ENCODE data around the gene FKRP. TPM values are rescaled to one million over a fixed set of nuclear protein-coding genes. Genes with fewer than 3 reads are reported as not detected.

The FKRP gene
- total and polyA plus RNA-seq, 3 donors from 2014 or later, result 22.9 to 37.2 (median 33.0) TPM

- TF ChIP-seq CTCF (IDR thresholded peaks at IDR 0.05) (no peak), POLR2A (IDR thresholded peaks at IDR 0.05) (no peak)
- Histone ChIP-seq H3K4me1 (peaks cover 12% of the 10 kb centered on the region), H3K36me3 (ENCODE audit: low read depth, missing control alignments) (no peaks in the 10 kb centered on the region), H3K4me3 (no peak overlapping the region), H3K9me3 (no peaks in the 10 kb centered on the region), H3K27ac (no peak overlapping the region), H3K27me3 (no peaks in the 10 kb centered on the region)
- no peak for DNase-seq
- WGBS, 2 donors, result 83 to 95% methylated on average over 11 to 22 of the region's 25 CpGs
- intact Hi-C loops (cut with DNase I; ENCODE audit: low total_unique reads), result no loop called here
Observed at GRCh38 chr19:46719629-46720502, 26.0 kb upstream of the FKRP start.

GRCh38 chr19:46720503-46721239, 25.2 kb upstream of the FKRP start:
- Histone ChIP-seq H3K36me3 (ENCODE audit: low read depth, missing control alignments) (no peaks in the 10 kb centered on the region), H3K27ac (no peak overlapping the region), H3K4me1 (peaks cover 6% of the 10 kb centered on the region), H3K9me3 (no peaks in the 10 kb centered on the region), H3K4me3 (no peak overlapping the region), H3K27me3 (no peaks in the 10 kb centered on the region)
- TF ChIP-seq CTCF (IDR thresholded peaks at IDR 0.05) (no peak), POLR2A (IDR thresholded peaks at IDR 0.05) (no peak)
- 88 to 91% methylated on average over 5 to 21 of the region's 22 CpGs for WGBS, 2 donors
- intact Hi-C loops (cut with DNase I; ENCODE audit: low total_unique reads), result no loop called here
- no peak for DNase-seq

- 67 to 71% methylated on average over 14 to 16 of the region's 16 CpGs for WGBS, 2 donors
- Histone ChIP-seq H3K27me3 (no peaks in the 10 kb centered on the region), H3K4me1 (no peaks in the 10 kb centered on the region), H3K27ac (no peak overlapping the region), H3K4me3 (no peak overlapping the region), H3K36me3 (ENCODE audit: low read depth, missing control alignments) (no peaks in the 10 kb centered on the region), H3K9me3 (no peaks in the 10 kb centered on the region)
- intact Hi-C loops (cut with DNase I; ENCODE audit: low total_unique reads), result no loop called here
- TF ChIP-seq CTCF (IDR thresholded peaks at IDR 0.05), result no peak
- no peak for TF ChIP-seq POLR2A (IDR thresholded peaks at IDR 0.05)
- no peak for DNase-seq
Observed at GRCh38 chr19:46721269-46722003, 24.4 kb upstream of the FKRP start.

- DNase-seq, result no peak
- 75 to 80% methylated on average over 13 to 17 of the region's 17 CpGs for WGBS, 2 donors
- H3K4me1 ChIP-seq, result peaks cover 2% of the 10 kb centered on the region
- H3K36me3 ChIP-seq (ENCODE audit: low read depth, missing control alignments), result no peaks in the 10 kb centered on the region
- H3K27me3 ChIP-seq, result no peaks in the 10 kb centered on the region
- H3K27ac ChIP-seq, result no peak overlapping the region
- intact Hi-C loops (cut with DNase I; ENCODE audit: low total_unique reads), result no loop called here
- no peak overlapping the region for H3K4me3 ChIP-seq
- H3K9me3 ChIP-seq, result no peaks in the 10 kb centered on the region
- TF ChIP-seq CTCF (IDR thresholded peaks at IDR 0.05) (no peak), POLR2A (IDR thresholded peaks at IDR 0.05) (no peak)
Observed at GRCh38 chr19:46722004-46722380, 23.9 kb upstream of the FKRP start.

All from testis (tissue), 3 donors.